HG03280 (cell line): Measurements from ENCODE around the gene CNPPD1.

ENCODE experiments used
- ATAC-seq: cut with Tn5 transposase; IDR thresholded peaks from one replicate; pipeline ENCODE4 v1.9.1; 2021; ENCODE audit warnings: mild to moderate bottlenecking, moderate library complexity; ENCODE audit not compliant: unreplicated experiment

The CNPPD1 gene

GRCh38 chr2:219176818-219177551, at the start of gene CNPPD1:
Gene CNPPD1 (minus strand): TSS chr2:219176925. CDS start chr2:219176828, 97 bp downstream.
- ATAC-seq = peak; percentile 70

- ATAC-seq = no peak
Observed at GRCh38 chr2:219225350-219225749, 48.6 kb upstream of the CNPPD1 start.

- ATAC-seq = no peak
Observed at GRCh38 chr2:219223831-219224610, 47.3 kb upstream of the CNPPD1 start.

GRCh38 chr2:219221957-219222518, 45.3 kb upstream of the CNPPD1 start:
- no peak for ATAC-seq

GRCh38 chr2:219220652-219221402, 44.1 kb upstream of the CNPPD1 start:
- ATAC-seq = no peak

- ATAC-seq = no peak
Observed at GRCh38 chr2:219219784-219220532, 43.2 kb upstream of the CNPPD1 start.

- ATAC-seq = peak; percentile 83
Observed at GRCh38 chr2:219218732-219219701, 42.3 kb upstream of the CNPPD1 start, which contains the start of gene ABCB6. Gene ABCB6 (minus strand): TSS chr2:219218958. CDS start chr2:219218673, 285 bp downstream.

- ATAC-seq = peak; percentile 15
Observed at GRCh38 chr2:219218217-219218731, 41.5 kb upstream of the CNPPD1 start.

- ATAC-seq = no peak
Observed at GRCh38 chr2:219216535-219216915, 39.8 kb upstream of the CNPPD1 start.

GRCh38 chr2:219215871-219216534, 39.3 kb upstream of the CNPPD1 start:
- no peak for ATAC-seq

- no peak for ATAC-seq
Observed at GRCh38 chr2:219214786-219215185, 38.1 kb upstream of the CNPPD1 start.

GRCh38 chr2:219214141-219214540, 37.4 kb upstream of the CNPPD1 start:
- ATAC-seq = no peak

GRCh38 chr2:219213486-219214071, 36.9 kb upstream of the CNPPD1 start:
- no peak for ATAC-seq

GRCh38 chr2:219213026-219213415, 36.3 kb upstream of the CNPPD1 start:
- ATAC-seq = no peak

- ATAC-seq = no peak
Observed at GRCh38 chr2:219210886-219211362, 34.2 kb upstream of the CNPPD1 start.

- no peak for ATAC-seq
Observed at GRCh38 chr2:219210196-219210885, 33.6 kb upstream of the CNPPD1 start.
